ENCODE measurements around the gene FNIP1. TPM values are rescaled to one million over a fixed set of nuclear protein-coding genes. Genes with fewer than 3 reads are reported as not detected.

The FNIP1 gene
- total RNA-seq, 4 donors from 2014 or later = 40.7 to 75.0 (median 62.8) TPM

DNA sequence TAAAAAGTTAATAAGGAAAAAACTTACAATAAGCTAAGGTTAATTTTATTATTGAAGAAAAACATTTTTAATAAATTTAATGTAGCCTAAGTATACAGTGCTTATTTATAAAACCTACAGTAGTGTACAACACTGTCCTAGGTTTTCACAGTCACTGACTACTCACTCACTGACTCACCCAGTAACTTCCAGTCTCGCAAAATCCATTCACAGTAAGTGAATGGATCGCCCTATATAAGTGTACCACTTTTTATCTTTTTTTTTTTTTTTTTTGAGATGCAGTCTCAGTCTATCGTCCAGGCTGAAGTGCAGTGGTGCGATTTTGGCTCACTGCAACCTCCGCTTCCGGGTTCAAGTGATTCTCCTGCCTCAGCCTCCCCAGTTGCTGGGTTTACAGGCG is 47.7 kb downstream of the FNIP1 start:
- peaks cover 0 to 3% of the 10 kb centered on the region in 2 donors for H3K36me3 ChIP-seq

DNA sequence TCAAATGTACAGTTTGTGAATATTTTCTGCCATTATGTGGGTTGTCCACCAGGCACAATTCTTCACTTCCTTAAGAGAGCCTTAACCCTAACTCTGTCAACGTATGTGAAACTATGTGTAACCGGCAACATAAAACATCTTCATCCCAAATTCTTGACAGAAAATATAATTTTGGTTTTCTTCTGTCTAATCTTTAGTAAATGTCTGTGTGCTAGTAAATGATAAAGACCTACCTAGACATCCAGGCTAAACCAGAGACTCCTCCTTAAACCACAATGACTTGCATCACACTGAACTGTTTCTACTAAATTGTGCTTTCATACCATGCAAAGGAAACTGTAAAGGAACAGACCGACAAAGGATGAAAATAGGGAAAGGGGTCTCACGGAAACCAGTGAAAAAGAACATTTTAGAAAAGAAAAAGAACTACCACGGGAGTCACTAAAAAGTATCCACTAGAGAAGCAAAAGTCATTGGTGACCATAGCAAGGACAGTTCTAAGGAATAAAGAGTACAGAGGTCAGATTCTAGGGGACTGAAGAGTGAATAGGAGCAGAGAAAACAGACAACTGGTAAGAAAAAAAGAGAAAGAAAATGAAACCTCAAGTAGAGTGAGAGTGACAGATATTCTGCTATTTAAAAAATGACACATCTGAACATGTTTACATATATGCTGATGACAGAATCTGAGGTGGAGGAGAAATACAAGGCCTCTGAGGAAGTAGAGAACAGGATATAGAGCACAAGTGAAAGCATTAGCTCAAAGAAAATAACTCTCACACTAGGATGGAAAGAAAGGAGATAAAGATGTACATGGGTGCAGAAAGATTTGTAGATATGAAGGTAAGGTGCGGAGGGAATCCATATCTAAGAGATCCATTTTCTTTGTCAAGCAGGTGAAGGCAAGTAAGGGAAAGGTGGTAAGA is 49.4 kb downstream of the FNIP1 start:
- WGBS, 2 donors (ENCODE audit: low coverage in 1 of 2) = 81 to 85% methylated on average over 3 to 6 of the region's 6 CpGs
- H3K9me3 ChIP-seq = no peaks in the 10 kb centered on the region
- no peak for TF ChIP-seq POLR2A (IDR thresholded peaks at IDR 0.05)
- TF ChIP-seq POLR2AphosphoS5 (IDR thresholded peaks at IDR 0.05) = no peak
- TF ChIP-seq, protein P1, sequence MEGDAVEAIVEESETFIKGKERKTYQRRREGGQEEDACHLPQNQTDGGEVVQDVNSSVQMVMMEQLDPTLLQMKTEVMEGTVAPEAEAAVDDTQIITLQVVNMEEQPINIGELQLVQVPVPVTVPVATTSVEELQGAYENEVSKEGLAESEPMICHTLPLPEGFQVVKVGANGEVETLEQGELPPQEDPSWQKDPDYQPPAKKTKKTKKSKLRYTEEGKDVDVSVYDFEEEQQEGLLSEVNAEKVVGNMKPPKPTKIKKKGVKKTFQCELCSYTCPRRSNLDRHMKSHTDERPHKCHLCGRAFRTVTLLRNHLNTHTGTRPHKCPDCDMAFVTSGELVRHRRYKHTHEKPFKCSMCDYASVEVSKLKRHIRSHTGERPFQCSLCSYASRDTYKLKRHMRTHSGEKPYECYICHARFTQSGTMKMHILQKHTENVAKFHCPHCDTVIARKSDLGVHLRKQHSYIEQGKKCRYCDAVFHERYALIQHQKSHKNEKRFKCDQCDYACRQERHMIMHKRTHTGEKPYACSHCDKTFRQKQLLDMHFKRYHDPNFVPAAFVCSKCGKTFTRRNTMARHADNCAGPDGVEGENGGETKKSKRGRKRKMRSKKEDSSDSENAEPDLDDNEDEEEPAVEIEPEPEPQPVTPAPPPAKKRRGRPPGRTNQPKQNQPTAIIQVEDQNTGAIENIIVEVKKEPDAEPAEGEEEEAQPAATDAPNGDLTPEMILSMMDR (IDR thresholded peaks at IDR 0.05) = no peak
- no peak for TF ChIP-seq EP300 (IDR thresholded peaks at IDR 0.05)
- no peak for ATAC-seq
- no peak overlapping the region for H3K4me3 ChIP-seq
- peaks cover 0 to 18% of the 10 kb centered on the region in 2 donors for H3K36me3 ChIP-seq
- no peak overlapping the region for H3K27ac ChIP-seq
- no peaks in the 10 kb centered on the region for H3K27me3 ChIP-seq
- peaks cover 0 to 6% (median 0%) of the 10 kb centered on the region in 3 donors for H3K4me1 ChIP-seq

More for the DNA sequence above, 47.7 kb downstream of the FNIP1 start:
- TF ChIP-seq, protein P1 (IDR thresholded peaks at IDR 0.05) = no peak
- no peak for TF ChIP-seq EP300 (IDR thresholded peaks at IDR 0.05)
- no peaks in the 10 kb centered on the region for H3K9me3 ChIP-seq
- H3K4me1 ChIP-seq = peaks cover 0 to 12% (median 0%) of the 10 kb centered on the region in 3 donors
- 80 to 81% methylated on average over 6 to 7 of the region's 7 CpGs for WGBS, 2 donors (ENCODE audit: low coverage in 1 of 2)
- no peaks in the 10 kb centered on the region for H3K27me3 ChIP-seq
- H3K27ac ChIP-seq = no peak overlapping the region
- H3K4me3 ChIP-seq = no peak overlapping the region
- ATAC-seq = no peak

DNA sequence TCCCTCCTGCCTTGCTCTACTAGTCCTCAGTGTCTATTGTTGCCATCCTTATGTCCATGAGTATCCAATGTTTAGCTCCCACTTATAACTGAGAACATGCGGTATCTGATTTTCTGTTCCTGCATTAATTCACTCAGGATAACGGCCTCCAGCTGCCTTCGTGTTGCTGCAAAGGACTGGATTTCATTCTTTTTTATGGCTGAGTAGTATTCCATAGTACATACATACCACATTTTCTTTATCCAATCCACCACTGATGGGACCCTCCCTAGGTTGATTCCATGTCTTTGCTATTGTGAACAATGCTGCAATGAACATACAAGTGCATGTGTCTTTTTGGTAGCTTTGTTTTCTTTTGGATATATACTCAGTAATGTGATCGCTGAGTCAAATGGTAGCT is 50.4 kb downstream of the FNIP1 start:
- H3K4me3 ChIP-seq = no peak overlapping the region
- H3K9me3 ChIP-seq = no peaks in the 10 kb centered on the region
- H3K27me3 ChIP-seq = no peaks in the 10 kb centered on the region
- ATAC-seq = no peak
- TF ChIP-seq POLR2A (IDR thresholded peaks at IDR 0.05) (no peak), POLR2AphosphoS5 (IDR thresholded peaks at IDR 0.05) (no peak), EP300 (IDR thresholded peaks at IDR 0.05) (no peak)
- TF ChIP-seq, protein P1 (IDR thresholded peaks at IDR 0.05) = no peak
- peaks cover 0 to 27% of the 10 kb centered on the region in 2 donors for H3K36me3 ChIP-seq
- WGBS, 2 donors (ENCODE audit: low coverage in 1 of 2) = 93 to 94% methylated on average over 4 of the region's 4 CpGs
- H3K27ac ChIP-seq = no peak overlapping the region
- peaks cover 0 to 6% (median 0%) of the 10 kb centered on the region in 3 donors for H3K4me1 ChIP-seq

- peaks cover 0 to 34% of the 10 kb centered on the region in 2 donors for H3K36me3 ChIP-seq
- ATAC-seq = no peak
These were observed 51.1 kb downstream of the FNIP1 start for GRCh38 chr5:131745703-131746102.

More at GRCh38 chr5:131745703-131746102, 51.1 kb downstream of the FNIP1 start:
- no peaks in the 10 kb centered on the region for H3K27me3 ChIP-seq
- 80 to 89% methylated on average over 4 of the region's 4 CpGs for WGBS, 2 donors (ENCODE audit: low coverage in 1 of 2)
- H3K4me1 ChIP-seq = peaks cover 0 to 6% (median 0%) of the 10 kb centered on the region in 3 donors
- no peaks in the 10 kb centered on the region for H3K9me3 ChIP-seq
- TF ChIP-seq, protein P1 (IDR thresholded peaks at IDR 0.05) = no peak
- no peak for TF ChIP-seq EP300 (IDR thresholded peaks at IDR 0.05)
- TF ChIP-seq POLR2AphosphoS5 (IDR thresholded peaks at IDR 0.05) = no peak
- TF ChIP-seq POLR2A (IDR thresholded peaks at IDR 0.05) = no peak
- H3K27ac ChIP-seq = no peak overlapping the region
- H3K4me3 ChIP-seq = no peak overlapping the region
